HepG2 (cell line): Measurements from ENCODE around the gene ARHGAP25. TPM values are rescaled to one million over a fixed set of nuclear protein-coding genes. Genes with fewer than 3 reads are reported as not detected.

Source experiments
- ATAC-seq: fragments of 200-7000 bp; cut with Tn5 transposase; 3 replicates; pipeline ENCODE4 v1.9.1; 2020; ENCODE audit warnings: mild to moderate bottlenecking, moderate library complexity
- BruUV-seq: library from RNA; stranded (reverse); fragments of 400-500 nt; replicated peaks from 2 replicates; lab custom pipeline; 2021; lab: Mats Ljungman, UMichigan
- CTCF ChIA-PET: fragments of 300-600 bp; formaldehyde crosslinking; extraction: SDS; loops from one replicate; lab custom pipeline; 2021; ENCODE audit warnings: low total read pairs, inconsistent platforms, low intra/inter-chr PET ratio; lab: Yijun Ruan, JAX
- POLR2A ChIA-PET: fragments of 350-600 bp; sonication (Branson Sonifier 250); formaldehyde crosslinking; loops from one replicate; lab custom pipeline; 2020; ENCODE audit warnings: antibody characterized with exemption, inconsistent platforms; lab: Yijun Ruan, JAX
- DNase-seq: peaks from one replicate; pipeline ENCODE4 v3.0.0-alpha.2; 2015; ENCODE audit warnings: low spot score
- FAIRE-seq: peaks from 3 replicates; lab custom pipeline; 2011; peaks lifted over from hg19 to GRCh38; lab: Jason Lieb, UNC
- H2AFZ ChIP-seq: one replicate; pipeline ENCODE4 v1.6.1; 2011; ENCODE audit warnings: low read length, inconsistent platforms
- H3K27ac ChIP-seq: fragments of 300-600 bp; 3 replicates; pipeline ENCODE4 v1.8.0; 2011; ENCODE audit warnings: mixed run types, mild to moderate bottlenecking, mixed read lengths, low read length, inconsistent platforms; ENCODE audit not compliant: insufficient read depth; ENCODE audit errors: extremely low read length
- H3K27me3 ChIP-seq, 2 experiments: fragments of 200-600 bp in 1 of 2; 2 replicates in 1 of 2; 3 replicates in 1 of 2; pipeline versions ENCODE4 v1.6.0 to v1.8.0; 2011; ENCODE audit warnings: low read length in 2 of 2, mild to moderate bottlenecking in 2 of 2, moderate library complexity in 2 of 2, inconsistent platforms in 1 of 2; ENCODE audit not compliant: insufficient read depth in 2 of 2, control insufficient read depth in 1 of 2
- H3K36me3 ChIP-seq, 2 experiments: fragments of 200-600 bp in 1 of 2; replicated peaks in 1 of 2; 2 replicates in 1 of 2; 3 replicates in 1 of 2; pipeline versions ENCODE4 v1.5.1 to v1.8.0; 2011; ENCODE audit warnings: low read length in 2 of 2, inconsistent platforms in 1 of 2; ENCODE audit not compliant: insufficient read depth in 2 of 2, control insufficient read depth in 1 of 2
- H3K4me1 ChIP-seq: 2 replicates; pipeline ENCODE4 v1.5.1; 2012; ENCODE audit warnings: low read length, inconsistent platforms; ENCODE audit not compliant: insufficient read depth
- H3K4me2 ChIP-seq: 2 replicates; pipeline ENCODE4 v1.6.0; 2011; ENCODE audit warnings: low read depth, low read length, inconsistent platforms
- H3K4me3 ChIP-seq, 3 experiments: fragments of 200-600 bp in 1 of 3; sonication (generic), shearing (Covaris generic) in 1 of 3; replicated peaks in 1 of 3; 2 replicates each; pipeline ENCODE4 v1.5.1; 2011 to 2016; ENCODE audit warnings: low read length in 3 of 3, inconsistent platforms in 2 of 3, low read depth in 2 of 3, mild to moderate bottlenecking in 2 of 3, control low read depth in 1 of 3, mixed read lengths in 1 of 3; ENCODE audit not compliant: insufficient read depth in 1 of 3
- H3K79me2 ChIP-seq: one replicate; pipeline ENCODE4 v1.6.1; 2011; ENCODE audit warnings: low read length, inconsistent platforms; ENCODE audit not compliant: insufficient read depth
- H3K9ac ChIP-seq: 2 replicates; pipeline ENCODE4 v1.6.0; 2011; ENCODE audit warnings: mild to moderate bottlenecking, low read depth, low read length, inconsistent platforms; ENCODE audit not compliant: insufficient read depth
- H3K9me3 ChIP-seq: 2 replicates; pipeline ENCODE4 v1.5.1; 2012; ENCODE audit warnings: mild to moderate bottlenecking, low read length
- H4K20me1 ChIP-seq: 2 replicates; pipeline ENCODE4 v1.6.0; 2011; ENCODE audit warnings: inconsistent platforms, mild to moderate bottlenecking, low read length, moderate library complexity; ENCODE audit not compliant: insufficient read depth
- FOXA1 ChIP-seq, 2 experiments: fragments of 450-650 bp in 1 of 2; sonication (generic) in 1 of 2; formaldehyde crosslinking in 1 of 2; IDR thresholded peaks; 2 replicates each; pipeline versions ENCODE4 v1.4.0 to v1.6.1; 2016 to 2020; ENCODE audit warnings: missing genetic modification reagents in 1 of 2
- GPBP1L1 ChIP-seq: sonication (generic); formaldehyde crosslinking; IDR thresholded peaks from 2 replicates; pipeline ENCODE4 v1.5.0; 2020; ENCODE audit warnings: mild to moderate bottlenecking, missing genetic modification reagents
- HNRNPH1 ChIP-seq: fragments of 200-400 bp; formaldehyde crosslinking; optimal IDR thresholded peaks from 2 replicates; pipeline ENCODE3; 2017; ENCODE audit warnings: mild to moderate bottlenecking, low read depth, low read length
- RCOR2 ChIP-seq: IDR thresholded peaks from 2 replicates; pipeline ENCODE4 v1.6.1; 2016; ENCODE audit warnings: missing biosample characterization, missing genetic modification reagents
- REL ChIP-seq: sonication (generic); formaldehyde crosslinking; conservative IDR thresholded peaks from 2 replicates; pipeline ENCODE4 v1.8.0; 2022; ENCODE audit warnings: mild to moderate bottlenecking, missing genetic modification reagents, moderate library complexity
- RFXANK ChIP-seq: IDR thresholded peaks from 2 replicates; pipeline ENCODE4 v1.6.1; 2016
- TBP ChIP-seq: sonication (generic); formaldehyde crosslinking; IDR thresholded peaks from 2 replicates; pipeline ENCODE4 v1.5.0; 2020; ENCODE audit warnings: missing genetic modification reagents
- THYN1 ChIP-seq: sonication (generic); formaldehyde crosslinking; IDR thresholded peaks from 2 replicates; pipeline ENCODE4 v1.8.1; 2023; ENCODE audit warnings: low read depth, mild to moderate bottlenecking, moderate library complexity, missing genetic modification reagents, borderline replicate concordance
- U2AF1 ChIP-seq: fragments of 200-400 bp; formaldehyde crosslinking; optimal IDR thresholded peaks from 2 replicates; pipeline ENCODE3; 2017; ENCODE audit warnings: mild to moderate bottlenecking, low read depth, low read length
- ZBTB10 ChIP-seq: sonication (generic); formaldehyde crosslinking; IDR thresholded peaks from 2 replicates; pipeline ENCODE4 v1.4.0; 2020; ENCODE audit warnings: missing genetic modification reagents, borderline replicate concordance
- ZFP1 ChIP-seq: IDR thresholded peaks from 2 replicates; pipeline ENCODE4 v1.6.1; 2016
- ZNF225 ChIP-seq: sonication (generic); formaldehyde crosslinking; IDR thresholded peaks from 2 replicates; pipeline ENCODE4 v1.4.0; 2020; ENCODE audit warnings: mild to moderate bottlenecking, missing genetic modification reagents
- ZNF331 ChIP-seq: sonication (generic); formaldehyde crosslinking; IDR thresholded peaks from 2 replicates; pipeline ENCODE4 v1.4.0; 2020; ENCODE audit warnings: missing genetic modification reagents
- ZNF562 ChIP-seq: sonication (generic); formaldehyde crosslinking; IDR thresholded peaks from 2 replicates; pipeline ENCODE4 v1.8.0; 2022; ENCODE audit warnings: missing genetic modification reagents, borderline replicate concordance
- WGBS: methylation state at CpG from one replicate; pipeline ENCODE4 v1.1.6; 2017; ENCODE audit warnings: low lambda C conversion rate; 5-methylcytosine and 5-hydroxymethylcytosine counted together
- in situ Hi-C: cut with HindIII; loops from 2 replicates; pipeline ENCODE4 v1.10.0; 2017; ENCODE audit warnings: low pct_unique_long_range_greater_than_20kb; ENCODE audit not compliant: extremely low pct_ligation_motif_present
- intact Hi-C: fragments of 100-400 bp; cut with micrococcal nuclease; formaldehyde crosslinking; loops from one replicate; pipeline ENCODE4 v1.10.0; 2022; ENCODE audit not compliant: unreplicated experiment
- polyA plus RNA-seq, 8 experiments: library from polyadenylated mRNA; depleted of rRNA in 3 of 8; stranded (reverse) in 7 of 8; unstranded in 1 of 8; fragments of >200 nt; fragmentation: Illumina TruSeq in 4 of 8; extraction: Trizol in 4 of 8; gene quantifications; 2 replicates each; pipeline versions ENCODE4 v1.2.1 to v1.2.3, GENCODE V29; 2011 to 2016; ENCODE audit warnings: low read depth in 4 of 8, missing spikeins in 1 of 8, mixed read lengths in 1 of 8; ENCODE audit not compliant: insufficient read depth in 1 of 8
- total RNA-seq, 5 experiments: library from RNA; depleted of rRNA; stranded (reverse); fragments of >200 nt; fragmentation: Illumina TruSeq; extraction: Trizol; gene quantifications; 2 replicates each; pipeline ENCODE4 v1.2.3, GENCODE V29; 2016; ENCODE audit warnings: low read depth in 1 of 5

ARHGAP25 gene
- total and polyA plus RNA-seq, 2 of the 13 experiments (the other 11 are each of a cell fraction or from before 2014, with no cell fraction given) = not detected

GRCh38 chr2:68857855-68858456 is 123.3 kb downstream of the ARHGAP25 start:
- H3K4me1 ChIP-seq = no peaks in the 10 kb centered on the region
- ChIA-PET POLR2A (no interaction called here), CTCF (no interaction called here)
- no peak overlapping the region for H3K4me2 ChIP-seq
- no TSS peak for BruUV-seq
- H3K27me3 ChIP-seq = peaks cover 0 to 34% of the 10 kb centered on the region in 2 experiments; a peak in 3 of 5 replicates
- H3K9me3 ChIP-seq = no peaks in the 10 kb centered on the region
- H3K27ac ChIP-seq = no peak overlapping the region
- ATAC-seq (no peak), FAIRE-seq (no peak), DNase-seq (no peak)
- H2AFZ ChIP-seq = no peak overlapping the region
- TF ChIP-seq ZBTB10 (no peak), ZNF562 (CRISPR knock-in tag) (no peak), ZFP1 (CRISPR knock-in tag) (no peak), RCOR2 (CRISPR knock-in tag) (no peak), U2AF1 (no peak), REL (no peak), FOXA1 (IDR thresholded peaks at IDR 0.05) (no peak), FOXA1 (CRISPR knock-in tag; IDR thresholded peaks at IDR 0.05) (no peak), GPBP1L1 (CRISPR knock-in tag) (no peak), RFXANK (no peak), THYN1 (no peak), ZNF331 (CRISPR knock-in tag) (no peak), ZNF225 (CRISPR knock-in tag) (no peak), HNRNPH1 (no peak), TBP (CRISPR knock-in tag) (no peak)
- no peaks in the 10 kb centered on the region for H4K20me1 ChIP-seq
- no peak overlapping the region for H3K4me3 ChIP-seq
- no peaks in the 10 kb centered on the region for H3K79me2 ChIP-seq
- H3K36me3 ChIP-seq = no peaks in the 10 kb centered on the region
- in situ Hi-C loops = no loop called here
- H3K9ac ChIP-seq = no peak overlapping the region
- WGBS = 25% methylated on average over 4 of the region's 4 CpGs
- intact Hi-C loops = no loop called here
